Sigmoid colon (tissue), 4 donors: ENCODE results near the gene SARNP.

Experiments
- EP300 ChIP-seq, 4 donors: sonication (generic); formaldehyde crosslinking; IDR thresholded peaks; one replicate each; pipeline ENCODE4 v1.6.1; 2017; ENCODE audit warnings: antibody characterized with exemption in 4 of 4
- POLR2A ChIP-seq, 2 donors: fragments of 450-650 bp; IDR thresholded peaks; one replicate each; pipeline ENCODE4 v1.6.1; 2016; ENCODE audit warnings: antibody characterized with exemption in 2 of 2, mild to moderate bottlenecking in 2 of 2, moderate library complexity in 2 of 2
- POLR2AphosphoS5 ChIP-seq, 4 donors: sonication (generic); formaldehyde crosslinking; IDR thresholded peaks; one replicate each; pipeline ENCODE4 v1.6.1; 2017; ENCODE audit warnings: antibody characterized with exemption in 4 of 4
- TF ChIP-seq, protein P1 (sequence below), 4 experiments: fragments of 450-650 bp in 3 of 4; fragments of 200-600 bp in 1 of 4; IDR thresholded peaks; one replicate each; pipeline ENCODE4 v1.5.1; 2016 to 2019; ENCODE audit warnings: antibody characterized with exemption in 4 of 4, mild to moderate bottlenecking in 3 of 4, moderate library complexity in 2 of 4

DNA sequence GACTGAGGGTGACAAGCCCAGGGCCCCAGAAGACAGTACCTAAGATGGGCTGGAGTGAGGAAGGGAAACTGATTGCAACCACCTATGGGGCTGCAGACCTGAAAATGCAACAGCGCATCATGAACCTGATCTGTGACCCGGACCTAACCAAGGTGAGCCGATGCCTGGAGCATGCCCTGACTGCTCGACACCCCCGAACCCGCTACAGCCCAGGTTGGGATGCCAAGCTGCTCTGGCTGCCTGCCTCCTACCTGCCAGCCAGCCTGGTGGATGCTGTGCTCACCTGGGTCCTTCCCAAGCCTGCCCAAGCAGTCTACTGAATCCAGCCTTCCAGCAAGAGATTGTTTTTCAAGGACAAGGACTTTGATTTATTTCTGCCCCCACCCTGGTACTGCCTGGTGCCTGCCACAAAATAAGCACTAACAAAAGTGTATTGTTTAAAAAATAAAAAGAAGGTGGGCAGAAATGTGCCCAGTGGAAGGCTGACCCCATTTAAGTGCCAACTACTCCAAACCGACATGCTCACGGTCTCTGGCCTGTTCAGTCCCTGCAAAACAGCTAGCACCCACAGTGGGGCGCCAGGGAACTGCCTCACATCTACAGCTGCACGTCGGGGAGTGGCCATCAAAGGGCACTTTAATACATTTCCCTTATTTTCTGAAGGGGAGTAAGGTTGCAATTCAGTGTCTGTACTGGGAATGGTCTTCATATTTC is 93.1 kb downstream of the SARNP start:
- TF ChIP-seq POLR2A (IDR thresholded peaks at IDR 0.05), result no peak
- TF ChIP-seq, protein P1, sequence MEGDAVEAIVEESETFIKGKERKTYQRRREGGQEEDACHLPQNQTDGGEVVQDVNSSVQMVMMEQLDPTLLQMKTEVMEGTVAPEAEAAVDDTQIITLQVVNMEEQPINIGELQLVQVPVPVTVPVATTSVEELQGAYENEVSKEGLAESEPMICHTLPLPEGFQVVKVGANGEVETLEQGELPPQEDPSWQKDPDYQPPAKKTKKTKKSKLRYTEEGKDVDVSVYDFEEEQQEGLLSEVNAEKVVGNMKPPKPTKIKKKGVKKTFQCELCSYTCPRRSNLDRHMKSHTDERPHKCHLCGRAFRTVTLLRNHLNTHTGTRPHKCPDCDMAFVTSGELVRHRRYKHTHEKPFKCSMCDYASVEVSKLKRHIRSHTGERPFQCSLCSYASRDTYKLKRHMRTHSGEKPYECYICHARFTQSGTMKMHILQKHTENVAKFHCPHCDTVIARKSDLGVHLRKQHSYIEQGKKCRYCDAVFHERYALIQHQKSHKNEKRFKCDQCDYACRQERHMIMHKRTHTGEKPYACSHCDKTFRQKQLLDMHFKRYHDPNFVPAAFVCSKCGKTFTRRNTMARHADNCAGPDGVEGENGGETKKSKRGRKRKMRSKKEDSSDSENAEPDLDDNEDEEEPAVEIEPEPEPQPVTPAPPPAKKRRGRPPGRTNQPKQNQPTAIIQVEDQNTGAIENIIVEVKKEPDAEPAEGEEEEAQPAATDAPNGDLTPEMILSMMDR (IDR thresholded peaks at IDR 0.05), result peak; percentile 12 to 57 (median 47)
- no peak for TF ChIP-seq EP300 (IDR thresholded peaks at IDR 0.05)
- TF ChIP-seq POLR2AphosphoS5 (IDR thresholded peaks at IDR 0.05), result peak in 2 of 4 donors; percentile 9 to 10
